HepG2 (cell line): ENCODE measurements around the gene SNIP1.

Source experiments
- CTCF ChIP-seq: sonication (generic); formaldehyde crosslinking; IDR thresholded peaks from 2 replicates; pipeline ENCODE4 v1.5.0; 2020; ENCODE audit warnings: mild to moderate bottlenecking, missing genetic modification reagents, moderate library complexity
- SUZ12 ChIP-seq: fragments of 150-350 bp; IDR thresholded peaks from 2 replicates; pipeline ENCODE4 v1.6.1; 2014; ENCODE audit warnings: low read depth, low read length
- TARDBP ChIP-seq: sonication (generic); formaldehyde crosslinking; IDR thresholded peaks from 2 replicates; pipeline ENCODE4 v1.8.0; 2022; ENCODE audit warnings: mild to moderate bottlenecking, missing genetic modification reagents

- TF ChIP-seq SUZ12 (no peak), TARDBP (no peak), CTCF (CRISPR knock-in tag) (no peak)
Measured at GRCh38 chr1:37533317-37534093, 20.6 kb downstream of the SNIP1 start.
